HFFc6 (cell line): ENCODE measurements around the gene HNF1B. TPM values are rescaled to one million over a fixed set of nuclear protein-coding genes. Genes with fewer than 3 reads are reported as not detected.

Experiments used
- DNase-seq: peaks from one replicate; pipeline ENCODE4 v3.0.0-alpha.2; 2018
- H3K27ac Mint-ChIP-seq: 2 replicates; pipeline ENCODE4 v1.8.0; 2020; ENCODE audit warnings: mild to moderate bottlenecking, mixed read lengths
- H3K27me3 Mint-ChIP-seq: 2 replicates; pipeline ENCODE4 v1.8.0; 2021; ENCODE audit warnings: mild to moderate bottlenecking, moderate library complexity, mixed read lengths; ENCODE audit not compliant: insufficient read depth
- H3K36me3 Mint-ChIP-seq: 2 replicates; pipeline ENCODE4 v1.8.0; 2021; ENCODE audit warnings: low read depth, mixed read lengths
- H3K4me1 Mint-ChIP-seq: 2 replicates; pipeline ENCODE4 v1.8.0; 2020; ENCODE audit warnings: low read depth, mixed read lengths
- H3K4me3 Mint-ChIP-seq: 2 replicates; pipeline ENCODE4 v1.8.0; 2020; ENCODE audit warnings: mild to moderate bottlenecking, moderate library complexity, mixed read lengths
- H3K9me3 Mint-ChIP-seq: 2 replicates; pipeline ENCODE4 v1.8.0; 2020; ENCODE audit warnings: mild to moderate bottlenecking, mixed read lengths
- total RNA-seq, 6 experiments: library from RNA; stranded (reverse); fragmentation: NEBNext Ultra II Directional; extraction: Animal tissue kit (Norgen Biotek cat#: 25700); gene quantifications; 2 replicates in 1 of 6; 3 replicates in 5 of 6; pipeline ENCODE4 v1.2.3, GENCODE V29; 2021
- TF ChIP-seq, protein P1 (sequence below): fragments of 200-600 bp; sonication (generic); IDR thresholded peaks from 2 replicates; pipeline ENCODE4 v1.5.0; 2021; ENCODE audit warnings: antibody characterized with exemption, mild to moderate bottlenecking

Gene HNF1B
- total RNA-seq, 6 experiments from 2014 or later = not detected

DNA sequence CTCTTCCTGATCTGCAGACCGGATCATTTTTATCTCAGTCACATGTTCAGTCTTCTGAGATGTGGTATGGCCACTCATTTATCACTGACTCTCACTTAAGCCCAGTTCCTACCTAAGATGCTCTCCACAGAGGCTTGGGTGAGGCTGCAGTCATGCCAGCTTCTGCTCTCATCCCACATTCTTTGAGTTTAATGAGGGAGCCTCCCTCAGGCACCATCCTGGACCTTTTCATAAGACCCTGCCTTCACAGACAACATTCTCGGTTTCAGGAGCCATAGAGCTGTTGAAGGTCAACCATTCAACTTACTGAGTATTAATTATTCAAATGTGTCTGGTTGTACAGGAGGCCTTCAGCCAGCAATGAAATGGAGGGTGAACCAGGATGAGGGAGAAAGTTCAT is 23.6 kb upstream of the HNF1B start:
- H3K4me3 Mint-ChIP-seq = no peak overlapping the region
- H3K27ac Mint-ChIP-seq = no peak overlapping the region
- no peak for DNase-seq
- no peaks in the 10 kb centered on the region for H3K36me3 Mint-ChIP-seq
- TF ChIP-seq, protein P1, sequence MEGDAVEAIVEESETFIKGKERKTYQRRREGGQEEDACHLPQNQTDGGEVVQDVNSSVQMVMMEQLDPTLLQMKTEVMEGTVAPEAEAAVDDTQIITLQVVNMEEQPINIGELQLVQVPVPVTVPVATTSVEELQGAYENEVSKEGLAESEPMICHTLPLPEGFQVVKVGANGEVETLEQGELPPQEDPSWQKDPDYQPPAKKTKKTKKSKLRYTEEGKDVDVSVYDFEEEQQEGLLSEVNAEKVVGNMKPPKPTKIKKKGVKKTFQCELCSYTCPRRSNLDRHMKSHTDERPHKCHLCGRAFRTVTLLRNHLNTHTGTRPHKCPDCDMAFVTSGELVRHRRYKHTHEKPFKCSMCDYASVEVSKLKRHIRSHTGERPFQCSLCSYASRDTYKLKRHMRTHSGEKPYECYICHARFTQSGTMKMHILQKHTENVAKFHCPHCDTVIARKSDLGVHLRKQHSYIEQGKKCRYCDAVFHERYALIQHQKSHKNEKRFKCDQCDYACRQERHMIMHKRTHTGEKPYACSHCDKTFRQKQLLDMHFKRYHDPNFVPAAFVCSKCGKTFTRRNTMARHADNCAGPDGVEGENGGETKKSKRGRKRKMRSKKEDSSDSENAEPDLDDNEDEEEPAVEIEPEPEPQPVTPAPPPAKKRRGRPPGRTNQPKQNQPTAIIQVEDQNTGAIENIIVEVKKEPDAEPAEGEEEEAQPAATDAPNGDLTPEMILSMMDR = no peak
- H3K4me1 Mint-ChIP-seq = peaks cover 8% of the 10 kb centered on the region; the same call in 1 of the 2 replicates
- H3K9me3 Mint-ChIP-seq = peaks cover 4% of the 10 kb centered on the region; the same call in 1 of the 2 replicates
- peaks cover 11% of the 10 kb centered on the region; the same call in 1 of the 2 replicates for H3K27me3 Mint-ChIP-seq

DNA sequence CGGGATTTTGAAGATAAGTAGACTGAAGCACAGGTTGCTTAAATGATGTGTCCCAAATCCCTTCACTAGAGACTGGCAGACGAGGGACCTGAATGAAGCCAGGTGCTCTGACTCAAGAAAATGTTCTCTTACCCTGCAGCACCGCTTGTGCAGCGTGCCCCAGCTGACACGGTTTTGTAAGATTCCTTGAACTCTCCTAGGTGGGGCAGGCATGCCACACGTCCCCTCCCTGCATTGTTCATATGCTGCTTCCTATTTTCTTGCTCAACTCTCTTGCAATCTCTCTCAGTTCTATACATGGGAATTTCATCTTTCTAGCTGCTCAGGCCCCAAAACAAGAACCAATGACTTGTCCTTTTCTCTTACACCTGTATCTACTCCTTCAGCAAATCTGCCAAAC is 22.1 kb upstream of the HNF1B start:
- no peak overlapping the region for H3K4me3 Mint-ChIP-seq
- no peak for DNase-seq
- TF ChIP-seq, protein P1 = no peak
- H3K36me3 Mint-ChIP-seq = no peaks in the 10 kb centered on the region
- peaks cover 4% of the 10 kb centered on the region; the same call in 1 of the 2 replicates for H3K9me3 Mint-ChIP-seq
- peaks cover 20% of the 10 kb centered on the region for H3K27me3 Mint-ChIP-seq
- peaks cover 8% of the 10 kb centered on the region; the same call in 1 of the 2 replicates for H3K4me1 Mint-ChIP-seq
- no peak overlapping the region for H3K27ac Mint-ChIP-seq

DNA sequence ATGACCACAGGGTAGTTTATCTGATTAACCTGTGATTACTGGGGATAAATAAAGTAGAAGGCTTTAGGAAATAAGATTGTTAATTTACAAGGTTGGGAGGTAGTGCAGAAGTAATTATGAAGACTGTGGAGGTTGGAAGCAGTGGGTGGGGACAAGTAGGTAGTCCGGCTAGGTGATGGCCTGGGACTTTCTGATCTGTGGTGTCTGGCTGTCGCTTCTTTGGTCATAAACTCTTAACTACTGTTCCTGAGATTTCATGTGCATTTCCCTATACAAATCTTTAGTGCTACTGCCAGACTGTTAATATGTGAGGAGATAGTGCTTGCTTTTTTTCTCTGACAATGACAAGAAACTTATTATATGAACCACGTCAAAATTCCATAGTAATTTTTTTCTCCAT is 19.5 kb upstream of the HNF1B start:
- Mint-ChIP-seq H3K4me1 (no peaks in the 10 kb centered on the region; the same call in 1 of the 2 replicates), H3K9me3 (peaks cover 4% of the 10 kb centered on the region; the same call in 1 of the 2 replicates), H3K36me3 (no peaks in the 10 kb centered on the region), H3K27ac (no peak overlapping the region), H3K4me3 (no peak overlapping the region), H3K27me3 (peaks cover 25% of the 10 kb centered on the region)
- TF ChIP-seq, protein P1 = no peak
- no peak for DNase-seq

DNA sequence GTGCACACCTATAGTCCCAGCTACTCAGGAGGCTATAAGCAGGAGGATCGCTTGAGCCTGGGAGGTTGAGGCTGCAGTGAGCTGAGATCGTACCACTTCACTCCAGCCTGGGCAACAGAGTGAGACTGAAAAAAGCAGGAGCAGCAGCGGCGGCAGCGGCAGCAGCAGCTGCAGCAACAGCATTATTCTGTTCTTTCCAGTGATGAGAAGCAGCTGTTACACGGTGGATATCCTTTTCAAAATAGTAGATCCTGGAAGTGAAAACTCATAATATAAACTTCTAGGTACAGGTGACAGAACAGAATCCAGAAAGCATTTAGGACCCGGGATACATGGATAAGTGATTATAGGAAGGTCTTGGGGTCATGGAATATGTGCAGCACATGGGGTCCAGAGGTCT is 17.8 kb upstream of the HNF1B start:
- Mint-ChIP-seq H3K27me3 (peaks cover 25% of the 10 kb centered on the region), H3K4me3 (no peak overlapping the region), H3K9me3 (no peaks in the 10 kb centered on the region), H3K4me1 (no peaks in the 10 kb centered on the region; the same call in 1 of the 2 replicates), H3K27ac (no peak overlapping the region), H3K36me3 (no peaks in the 10 kb centered on the region)
- TF ChIP-seq, protein P1 = no peak
- DNase-seq = no peak

DNA sequence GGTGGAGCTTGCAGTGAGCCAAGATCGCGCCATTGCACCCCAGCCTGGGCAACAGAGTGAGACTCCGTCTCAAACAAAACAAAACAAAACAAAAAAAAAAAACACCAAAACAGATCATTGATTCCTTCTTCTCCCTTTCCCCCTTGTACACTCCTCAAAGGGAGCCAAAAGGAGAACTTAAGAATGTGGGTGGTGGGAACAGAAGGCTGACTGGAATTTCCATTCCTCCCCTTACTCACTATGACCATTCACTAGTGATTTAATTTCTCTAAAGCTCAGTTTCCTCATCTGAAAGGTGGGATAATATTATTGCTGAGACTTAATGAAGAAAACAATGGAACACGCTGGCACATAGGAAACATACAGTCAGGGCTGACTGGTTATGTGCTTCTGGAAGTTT is 17.1 kb upstream of the HNF1B start:
- Mint-ChIP-seq H3K36me3 (no peaks in the 10 kb centered on the region), H3K9me3 (no peaks in the 10 kb centered on the region), H3K4me3 (no peak overlapping the region), H3K27ac (no peak overlapping the region), H3K4me1 (no peaks in the 10 kb centered on the region; the same call in 1 of the 2 replicates), H3K27me3 (peaks cover 24% of the 10 kb centered on the region)
- TF ChIP-seq, protein P1 = no peak
- DNase-seq = no peak

DNA sequence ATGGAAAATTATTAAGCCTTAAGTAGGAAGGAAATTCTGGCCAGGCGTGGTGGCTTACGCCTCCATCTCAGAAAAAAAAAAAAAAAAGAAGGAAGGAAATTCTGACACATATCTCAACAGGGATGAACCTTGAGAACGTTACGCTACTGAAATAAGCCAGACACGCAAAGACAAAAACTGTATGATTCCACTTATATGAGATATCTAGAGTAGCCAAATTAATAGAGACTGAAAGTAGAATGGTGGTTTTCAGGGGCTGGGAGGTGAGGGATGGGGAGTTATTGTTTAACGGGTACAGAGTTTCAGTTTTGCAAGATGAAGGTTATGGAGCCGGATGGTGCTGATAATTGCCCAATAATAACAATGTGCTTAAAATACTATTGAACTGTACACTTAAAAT is 16.2 kb upstream of the HNF1B start:
- Mint-ChIP-seq H3K27me3 (peaks cover 24% of the 10 kb centered on the region), H3K9me3 (no peaks in the 10 kb centered on the region), H3K36me3 (no peaks in the 10 kb centered on the region), H3K4me3 (no peak overlapping the region), H3K4me1 (no peaks in the 10 kb centered on the region; the same call in 1 of the 2 replicates), H3K27ac (no peak overlapping the region)
- TF ChIP-seq, protein P1 = no peak
- DNase-seq = no peak
